HS-5 (cell line): ENCODE results near the gene FTCDNL1.
A peak's percentile ranks its signal among the peaks of the same experiment; 100 is the strongest.

Experiments
- DNase-seq: peaks from one replicate; pipeline ENCODE4 v3.0.0-alpha.2; 2012; ENCODE audit warnings: low read depth

The FTCDNL1 gene

GRCh38 chr2:199742884-199743283, 108.1 kb downstream of the FTCDNL1 start:
- DNase-seq = no peak

- no peak for DNase-seq
Measured at GRCh38 chr2:199740111-199740428, 110.9 kb downstream of the FTCDNL1 start.

- peak; percentile 24 for DNase-seq
Measured at GRCh38 chr2:199739413-199740110, 111.4 kb downstream of the FTCDNL1 start.

GRCh38 chr2:199738727-199739412, 112.1 kb downstream of the FTCDNL1 start:
- DNase-seq = peak; percentile 61

- DNase-seq = no peak
Measured at GRCh38 chr2:199734651-199735050, 116.3 kb downstream of the FTCDNL1 start.

GRCh38 chr2:199734011-199734410, 117.0 kb downstream of the FTCDNL1 start:
- DNase-seq = no peak

GRCh38 chr2:199727801-199728200, 123.2 kb downstream of the FTCDNL1 start:
- no peak for DNase-seq

GRCh38 chr2:199727306-199727705, 123.7 kb downstream of the FTCDNL1 start:
- no peak for DNase-seq

GRCh38 chr2:199718074-199718473, 132.9 kb downstream of the FTCDNL1 start:
- no peak for DNase-seq

GRCh38 chr2:199717587-199717907, 133.4 kb downstream of the FTCDNL1 start:
- DNase-seq = no peak

GRCh38 chr2:199716807-199717586, 134.0 kb downstream of the FTCDNL1 start:
- DNase-seq = no peak

- no peak for DNase-seq
Measured at GRCh38 chr2:199713746-199714145, 137.2 kb downstream of the FTCDNL1 start.

- no peak for DNase-seq
Measured at GRCh38 chr2:199710551-199710950, 140.4 kb downstream of the FTCDNL1 start.
